Measurements from ENCODE around the gene NARF.
"Not testable (repeated sequence)": the region's sequence is repeated elsewhere in the genome, so short reads cannot be mapped to it uniquely, and the experiment has no call there.

The NARF gene

GRCh38 chr17:82458179-82458884 lies at the start of gene NARF:
Gene NARF (plus strand): TSS chr17:82458741. CDS start chr17:82458804, 63 bp downstream.
- peak; percentile 97 for DNase-seq

GRCh38 chr17:82408938-82409318 lies 49.6 kb upstream of the NARF start:
- no peak for DNase-seq

- DNase-seq, result no peak
These were observed 48.4 kb upstream of the NARF start for GRCh38 chr17:82410014-82410716.

- no peak for DNase-seq
These were observed 47.0 kb upstream of the NARF start for GRCh38 chr17:82411396-82412053.

- not testable (repeated sequence) for DNase-seq
These were observed 46.5 kb upstream of the NARF start for GRCh38 chr17:82412081-82412480.

- no peak for DNase-seq
These were observed 45.7 kb upstream of the NARF start for GRCh38 chr17:82412535-82413520.

GRCh38 chr17:82414548-82415281 lies 43.8 kb upstream of the NARF start:
- DNase-seq, result peak; percentile 78

GRCh38 chr17:82415336-82415735 lies 43.2 kb upstream of the NARF start:
- no peak for DNase-seq

GRCh38 chr17:82415786-82416185 lies 42.8 kb upstream of the NARF start:
- no peak for DNase-seq

GRCh38 chr17:82416264-82416663 lies 42.3 kb upstream of the NARF start:
- no peak for DNase-seq

- DNase-seq, result no peak
These were observed 41.8 kb upstream of the NARF start for GRCh38 chr17:82416771-82417170.

- DNase-seq, result peak; percentile 87
These were observed 40.2 kb upstream of the NARF start, which contains the start of the genes HEXD and OGFOD3 for GRCh38 chr17:82418001-82418986. Gene HEXD (plus strand): TSS chr17:82418347. CDS start chr17:82419800, 1,453 bp downstream. Gene OGFOD3 (minus strand): TSS chr17:82418586. CDS start chr17:82418485, 101 bp downstream.

- peak; percentile 37 for DNase-seq
These were observed 39.0 kb upstream of the NARF start for GRCh38 chr17:82419540-82419939.

GRCh38 chr17:82424001-82424862 lies 34.3 kb upstream of the NARF start:
- peak; percentile 61 for DNase-seq

GRCh38 chr17:82424863-82425159 lies 33.7 kb upstream of the NARF start:
- DNase-seq, result no peak

GRCh38 chr17:82428546-82428945 lies 30.0 kb upstream of the NARF start:
- no peak for DNase-seq

GRCh38 chr17:82429824-82430223 lies 28.7 kb upstream of the NARF start:
- no peak for DNase-seq

GRCh38 chr17:82432017-82432416 lies 26.5 kb upstream of the NARF start:
- DNase-seq, result no peak

- no peak for DNase-seq
These were observed 24.9 kb upstream of the NARF start for GRCh38 chr17:82433560-82434215.

Data from CD4-positive, alpha-beta T cell treated with Interleukin-21 for 1 hour (primary cell).